Ovary (tissue), 3 donors: ENCODE measurements around the gene PPFIA4.

Source experiments
- CTCF ChIP-seq, 3 donors: fragments of 450-650 bp in 2 of 3; fragments of 200-600 bp in 1 of 3; IDR thresholded peaks; one replicate each; pipeline versions ENCODE4 v1.5.1 to v1.8.0; 2016 to 2022; ENCODE audit warnings: antibody characterized with exemption in 3 of 3, mild to moderate bottlenecking in 1 of 3
- EP300 ChIP-seq: sonication (generic); formaldehyde crosslinking; IDR thresholded peaks from one replicate; pipeline ENCODE4 v1.6.1; 2017; ENCODE audit warnings: antibody characterized with exemption
- POLR2A ChIP-seq: fragments of 450-650 bp; IDR thresholded peaks from one replicate; pipeline ENCODE4 v1.6.1; 2017; ENCODE audit warnings: antibody characterized with exemption, mild to moderate bottlenecking, moderate library complexity
- donor health status: DM: no; HTN: no; CAD: no.

GRCh38 chr1:203093754-203094410, 67.6 kb downstream of the PPFIA4 start:
- TF ChIP-seq CTCF (IDR thresholded peaks at IDR 0.05) (no peak), POLR2A (no peak), EP300 (no peak)
